ENCODE measurements around the gene ZNF813.
A peak's percentile ranks its signal among the peaks of the same experiment; 100 is the strongest.
"Not testable (repeated sequence)": the region's sequence is repeated elsewhere in the genome, so short reads cannot be mapped to it uniquely, and the experiment has no call there.

ZNF813 gene

GRCh38 chr19:53475470-53475869 is 7.9 kb downstream of the ZNF813 start:
- not testable (repeated sequence) for DNase-seq (ENCODE audit: low read depth in 4 of 4, low spot score in 1 of 4)

GRCh38 chr19:53483751-53484150 is 16.2 kb downstream of the ZNF813 start:
- DNase-seq (ENCODE audit: low read depth in 4 of 4, low spot score in 1 of 4): not testable (repeated sequence)

GRCh38 chr19:53485046-53486004 is 17.8 kb downstream of the ZNF813 start:
- no peak for DNase-seq (ENCODE audit: low read depth in 4 of 4, low spot score in 1 of 4)

DNA sequence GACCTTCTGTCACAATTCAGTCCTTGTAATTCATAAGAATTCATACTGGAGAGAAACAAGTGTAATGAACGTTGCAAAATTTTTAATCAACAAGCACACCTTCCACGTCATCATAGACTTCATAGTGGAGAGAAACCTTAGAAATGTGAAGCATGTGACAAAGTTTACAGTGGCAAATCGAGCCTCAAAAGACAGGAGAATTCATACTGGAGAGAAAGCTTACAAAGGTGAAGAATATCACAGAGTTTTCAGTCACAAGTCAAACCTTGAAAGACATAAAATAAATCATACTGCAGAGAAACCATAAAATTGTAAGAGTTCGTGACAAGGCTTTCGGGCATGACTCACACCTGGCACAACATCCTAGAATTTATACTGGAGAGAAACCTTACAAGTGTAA is 24.6 kb downstream of the ZNF813 start:
- DNase-seq (ENCODE audit: low read depth in 4 of 4, low spot score in 1 of 4): no peak

- DNase-seq (ENCODE audit: low read depth in 4 of 4, low spot score in 1 of 4): not testable (repeated sequence)
Observed at GRCh38 chr19:53497311-53498023, 29.9 kb downstream of the ZNF813 start.

DNA sequence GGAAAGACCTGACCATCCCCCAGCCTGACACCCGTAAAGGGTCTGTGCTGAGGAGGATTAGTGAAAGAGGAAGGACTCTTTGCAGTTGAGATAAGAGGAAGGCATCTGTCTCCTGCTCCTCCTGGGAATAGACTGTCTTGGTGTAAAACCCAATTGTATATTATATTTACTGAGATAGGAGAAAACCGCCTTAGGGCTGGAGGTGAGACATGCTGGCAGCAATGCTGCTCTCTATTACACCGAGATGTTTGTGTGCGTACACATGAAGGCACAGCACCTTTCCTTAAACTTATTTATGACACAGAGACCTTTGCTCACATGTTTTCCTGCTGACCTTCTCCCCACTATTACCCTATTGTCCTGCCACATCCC is 30.5 kb downstream of the ZNF813 start:
- DNase-seq (ENCODE audit: low read depth in 4 of 4, low spot score in 1 of 4): not testable (repeated sequence)

DNA sequence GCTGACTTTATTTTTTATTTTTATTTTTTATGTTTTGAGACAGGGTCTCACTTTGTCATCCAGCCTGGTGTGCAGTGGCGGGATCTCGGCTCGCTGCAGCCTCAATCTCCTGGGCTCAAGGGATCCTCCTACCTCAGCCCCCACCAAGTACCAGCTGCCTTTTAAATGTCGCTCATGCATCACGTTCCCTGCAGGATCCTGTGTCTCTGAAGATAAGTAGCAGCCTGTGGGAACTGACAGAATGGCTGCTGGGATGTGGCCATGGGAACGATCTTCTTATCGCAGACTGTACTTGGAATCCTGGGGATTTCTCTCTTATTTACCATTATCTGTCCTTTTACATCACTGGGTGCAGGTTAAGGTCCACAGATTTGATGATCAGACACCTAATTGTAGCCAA is 35.6 kb downstream of the ZNF813 start:
- not testable (repeated sequence) for DNase-seq (ENCODE audit: low read depth in 4 of 4, low spot score in 1 of 4)

GRCh38 chr19:53503671-53504364 is 36.3 kb downstream of the ZNF813 start:
- DNase-seq (ENCODE audit: low read depth in 4 of 4, low spot score in 1 of 4): not testable (repeated sequence)

DNA sequence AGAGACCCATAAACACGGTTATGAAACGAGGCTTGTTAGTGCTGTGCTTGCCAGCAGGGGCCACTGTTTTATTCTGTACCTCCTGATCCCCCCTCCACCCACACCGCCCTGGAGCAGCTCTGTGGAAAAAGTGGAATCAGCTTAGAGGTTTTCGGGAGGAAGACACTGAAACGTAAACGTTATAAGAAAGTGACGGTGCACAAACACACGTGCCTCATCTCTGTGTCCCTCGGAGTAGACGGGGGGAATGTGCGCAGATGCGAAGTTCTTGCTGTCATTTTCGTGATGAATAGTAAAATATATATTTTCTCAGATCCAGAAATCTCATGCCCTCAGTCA is 36.8 kb downstream of the ZNF813 start:
- DNase-seq (ENCODE audit: low read depth in 4 of 4, low spot score in 1 of 4): not testable (repeated sequence)

- DNase-seq (ENCODE audit: low read depth in 4 of 4, low spot score in 1 of 4): no peak
Observed at GRCh38 chr19:53504885-53505284, 37.4 kb downstream of the ZNF813 start.

- no peak for DNase-seq (ENCODE audit: low read depth in 4 of 4, low spot score in 1 of 4)
Observed at GRCh38 chr19:53506728-53507127, 39.2 kb downstream of the ZNF813 start.

DNA sequence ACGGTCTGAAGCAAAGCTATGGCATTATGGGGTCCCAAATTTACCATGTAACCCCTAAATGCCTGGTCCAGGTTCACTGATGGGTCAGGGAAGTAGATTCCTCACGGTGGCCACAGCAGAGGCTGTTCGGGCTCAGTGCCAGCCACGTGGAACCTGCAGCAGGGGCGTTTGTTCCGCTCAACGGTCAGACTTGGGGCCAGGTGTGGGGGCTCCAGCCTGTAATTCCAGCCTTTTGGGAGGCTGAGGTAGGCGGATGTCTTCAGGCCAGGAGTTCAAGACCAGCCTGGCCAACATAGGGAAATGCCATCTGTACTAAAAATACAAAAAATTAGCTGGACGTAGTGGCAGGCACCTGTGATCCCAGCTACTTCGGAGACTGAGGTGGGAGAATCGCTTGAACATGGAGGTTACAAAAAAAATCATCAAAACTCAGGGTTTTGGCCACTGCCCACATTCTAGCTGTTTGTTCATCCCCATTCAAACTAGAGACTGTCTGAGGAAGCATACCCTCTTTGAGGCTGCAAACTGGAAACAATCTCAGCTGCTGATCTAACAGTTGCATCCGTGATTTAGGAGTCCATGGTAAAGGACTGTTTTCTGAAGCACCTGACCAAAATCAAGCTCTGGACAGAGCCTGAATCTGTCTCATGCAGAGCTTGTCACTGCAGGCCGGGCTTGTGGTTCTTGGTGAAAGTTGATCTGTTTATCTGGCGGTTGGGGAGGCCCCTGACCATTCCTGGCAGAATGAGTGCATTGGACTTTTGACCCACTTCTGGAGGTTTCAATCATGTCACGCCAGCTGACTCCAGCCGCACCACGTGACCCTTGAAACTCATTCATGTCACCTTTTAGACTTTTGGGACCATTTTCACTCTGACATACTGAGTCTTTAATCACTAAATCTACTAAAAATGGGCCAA is 40.2 kb downstream of the ZNF813 start:
- DNase-seq (ENCODE audit: low read depth in 4 of 4, low spot score in 1 of 4): no peak

- no peak for DNase-seq (ENCODE audit: low read depth in 4 of 4, low spot score in 1 of 4)
Observed at GRCh38 chr19:53509443-53509842, 41.9 kb downstream of the ZNF813 start.

GRCh38 chr19:53509845-53510244 is 42.3 kb downstream of the ZNF813 start:
- DNase-seq (ENCODE audit: low read depth in 4 of 4, low spot score in 1 of 4): no peak

DNA sequence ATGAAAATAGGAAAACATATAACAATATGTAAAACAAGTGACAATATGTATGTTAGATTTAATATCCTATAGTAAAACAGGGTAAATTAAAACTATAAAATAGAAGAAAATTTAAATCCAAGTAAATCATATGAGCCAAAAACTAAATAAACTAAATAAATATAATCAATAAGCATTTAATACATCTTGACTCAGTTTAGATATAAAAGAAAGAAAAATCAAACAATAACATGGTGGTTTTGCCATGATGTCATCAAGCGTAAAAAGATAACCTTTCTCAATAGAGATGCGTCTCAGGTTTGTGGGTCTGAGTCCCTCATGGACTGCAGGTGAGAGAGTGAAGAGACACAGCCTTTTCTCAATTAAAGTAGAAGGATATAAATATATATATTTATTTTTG is 43.8 kb downstream of the ZNF813 start:
- DNase-seq (ENCODE audit: low read depth in 4 of 4, low spot score in 1 of 4): no peak

DNA sequence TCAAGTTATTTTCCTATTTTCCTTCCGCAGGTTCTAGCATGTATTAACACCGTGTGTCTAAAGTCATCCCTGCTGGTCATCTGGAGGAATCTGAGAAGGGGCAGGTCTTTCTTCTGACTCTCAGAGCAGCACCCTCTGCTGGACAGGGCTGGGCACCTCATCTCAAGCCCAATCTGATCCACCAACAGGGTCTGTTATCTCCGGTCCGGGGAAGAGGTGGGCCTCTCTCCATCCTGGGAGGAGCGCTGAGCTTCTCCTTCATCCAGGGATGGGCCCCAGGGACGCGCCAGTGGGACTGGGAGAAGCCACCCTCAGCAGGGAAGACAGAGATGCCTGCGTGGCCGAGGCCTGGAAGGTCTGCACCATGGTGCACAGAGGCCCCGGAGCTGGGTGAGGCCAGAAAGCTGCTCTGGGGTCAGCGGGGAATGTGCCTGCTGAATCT is 44.4 kb downstream of the ZNF813 start:
- peak in 2 of 4 experiments; percentile 25 for DNase-seq (ENCODE audit: low read depth in 4 of 4, low spot score in 1 of 4)

DNA sequence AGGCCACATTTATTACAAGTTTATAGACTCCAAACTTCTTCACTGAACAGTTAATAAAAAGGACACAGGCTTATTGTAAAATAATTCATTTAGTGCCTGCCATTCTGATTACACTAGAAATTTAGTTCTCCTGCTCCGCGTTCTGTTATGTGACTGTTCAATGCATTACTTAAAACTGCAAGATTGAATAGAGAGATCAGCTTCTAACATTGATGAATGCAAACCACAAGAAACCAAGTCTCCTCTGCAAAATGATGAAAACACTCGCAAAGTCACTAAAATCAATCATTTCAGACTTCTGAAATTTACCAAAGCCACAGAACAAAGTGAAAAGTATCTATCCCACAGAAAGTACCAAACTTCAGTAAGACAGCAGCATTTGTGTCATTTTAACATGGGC is 47.5 kb downstream of the ZNF813 start:
- not testable (repeated sequence) for DNase-seq (ENCODE audit: low read depth in 4 of 4, low spot score in 1 of 4)

DNA sequence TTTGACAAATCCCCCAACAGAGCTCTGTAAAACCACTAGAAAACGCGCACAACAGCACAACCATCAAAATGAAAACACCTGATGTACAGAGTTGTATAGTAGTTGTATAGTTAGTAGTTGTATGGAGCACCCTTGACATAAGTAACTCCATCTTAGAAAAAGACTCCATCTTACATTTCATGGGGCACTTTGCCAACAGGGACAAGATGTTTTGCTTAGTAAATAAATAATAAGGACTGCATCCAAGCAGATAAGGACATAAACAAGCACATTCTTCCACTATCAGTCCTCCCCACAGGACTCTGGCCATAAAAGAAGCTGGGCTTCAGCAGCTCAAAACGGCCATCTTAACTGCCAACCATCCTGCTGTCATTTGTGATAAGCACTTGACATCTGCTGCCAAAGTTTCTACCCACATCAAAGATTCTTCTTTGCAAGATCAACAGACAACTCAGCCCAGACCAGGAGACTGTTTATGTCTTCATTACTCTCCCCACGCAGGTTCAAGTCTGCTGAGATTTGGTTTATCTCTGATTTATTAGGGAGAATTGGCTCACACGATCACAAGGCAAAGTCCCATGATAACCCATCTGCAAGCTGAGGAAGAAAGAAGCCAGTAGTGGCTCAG is 49.7 kb downstream of the ZNF813 start:
- no peak for DNase-seq (ENCODE audit: low read depth in 4 of 4, low spot score in 1 of 4)

DNA sequence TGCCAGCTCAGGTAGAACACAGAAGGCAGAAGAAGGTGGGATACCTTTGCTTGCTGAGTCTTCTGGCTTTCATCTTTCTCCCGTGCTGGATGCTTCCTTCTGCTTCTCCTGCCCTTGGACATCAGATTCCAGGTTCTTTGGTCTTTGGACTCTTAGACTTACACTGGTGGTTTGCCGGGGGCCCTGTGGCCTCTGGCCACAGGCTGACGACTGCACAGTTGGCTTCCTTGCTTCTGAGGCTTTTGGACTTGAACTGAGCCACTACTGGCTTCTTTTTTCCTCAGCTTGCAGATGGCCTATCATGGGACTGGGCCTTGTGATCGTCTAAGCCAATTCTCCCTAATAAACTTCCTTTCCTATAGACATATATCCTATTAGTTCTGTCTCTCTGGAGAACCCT is 50.6 kb downstream of the ZNF813 start:
- DNase-seq (ENCODE audit: low read depth in 4 of 4, low spot score in 1 of 4): no peak

DNA sequence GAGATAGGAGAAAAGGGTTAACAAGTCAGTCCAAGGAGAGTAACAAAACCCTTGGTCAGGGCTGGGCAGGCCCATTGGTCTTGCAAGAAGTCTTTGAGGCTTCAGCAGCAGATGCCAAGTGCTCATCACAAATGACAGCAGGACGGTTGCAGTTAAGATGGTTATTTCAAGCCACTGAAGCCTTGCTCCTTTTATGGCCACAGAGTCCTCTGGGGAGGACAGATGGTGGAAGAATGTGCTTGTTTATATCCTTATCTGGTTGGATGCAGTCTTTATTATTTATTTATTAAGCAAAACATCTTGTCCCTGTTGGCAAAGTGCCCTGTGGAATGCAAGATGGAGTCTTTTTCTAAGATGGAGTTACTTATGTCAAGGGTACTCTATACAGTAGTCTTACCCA is 51.2 kb downstream of the ZNF813 start:
- no peak for DNase-seq (ENCODE audit: low read depth in 4 of 4, low spot score in 1 of 4)

Data from stimulated activated CD4-positive, alpha-beta T cell treated with anti-CD3 and anti-CD28 coated beads, Interleukin-1b, Interleukin-23, amount 100 ng/mL, for 24 hours (primary cell).